ENCODE measurements around the gene REPIN1.

The REPIN1 gene

DNA sequence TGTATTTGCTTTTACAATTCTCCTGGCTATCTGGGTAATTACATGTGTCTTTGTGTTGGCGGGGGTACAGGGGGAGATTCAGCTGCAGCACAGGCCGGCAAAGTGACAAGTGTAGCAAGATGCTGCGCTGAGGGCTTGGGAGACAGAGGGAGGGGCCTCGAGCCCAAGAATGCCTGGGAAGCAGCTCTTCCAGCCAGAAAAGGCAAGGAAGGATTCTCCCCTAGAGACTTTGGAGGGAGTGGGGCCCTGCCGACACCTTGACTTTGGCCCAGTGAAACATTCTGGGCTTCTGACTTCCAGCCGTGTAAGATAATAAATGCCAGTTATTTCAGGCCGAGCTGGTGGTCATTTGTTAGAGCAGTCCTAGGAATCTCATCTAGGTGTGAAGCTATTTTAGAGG lies 7.2 kb upstream of the REPIN1 start:
- Histone ChIP-seq H3K4me2 (ENCODE audit: low read depth, low read length) (no peak overlapping the region), H3K4me3 (ENCODE audit: low read length) (no peak overlapping the region), H2AFZ (ENCODE audit: low read length) (no peak overlapping the region), H3K36me3 (replicated peaks; ENCODE audit: insufficient read depth, low read length) (no peaks in the 10 kb centered on the region), H3K27ac (ENCODE audit: low read length) (no peak overlapping the region), H3K79me2 (ENCODE audit: low read length) (no peaks in the 10 kb centered on the region), H3K9ac (ENCODE audit: low read length) (no peak overlapping the region), H3F3A (ENCODE audit: insufficient read depth, low read length) (peaks cover 23% of the 10 kb centered on the region), H3K4me1 (ENCODE audit: low read length) (peaks cover 30% of the 10 kb centered on the region), H3K9me3 (replicated peaks; ENCODE audit: insufficient read depth, low read length) (no peaks in the 10 kb centered on the region), H3K27me3 (replicated peaks; ENCODE audit: insufficient read depth, low read length) (no peaks in the 10 kb centered on the region), H4K20me1 (ENCODE audit: insufficient read depth, low read length) (no peaks in the 10 kb centered on the region), H3K9me2 (replicated peaks; ENCODE audit: insufficient read depth, low read length) (no peaks in the 10 kb centered on the region)
- TF ChIP-seq, protein P1, sequence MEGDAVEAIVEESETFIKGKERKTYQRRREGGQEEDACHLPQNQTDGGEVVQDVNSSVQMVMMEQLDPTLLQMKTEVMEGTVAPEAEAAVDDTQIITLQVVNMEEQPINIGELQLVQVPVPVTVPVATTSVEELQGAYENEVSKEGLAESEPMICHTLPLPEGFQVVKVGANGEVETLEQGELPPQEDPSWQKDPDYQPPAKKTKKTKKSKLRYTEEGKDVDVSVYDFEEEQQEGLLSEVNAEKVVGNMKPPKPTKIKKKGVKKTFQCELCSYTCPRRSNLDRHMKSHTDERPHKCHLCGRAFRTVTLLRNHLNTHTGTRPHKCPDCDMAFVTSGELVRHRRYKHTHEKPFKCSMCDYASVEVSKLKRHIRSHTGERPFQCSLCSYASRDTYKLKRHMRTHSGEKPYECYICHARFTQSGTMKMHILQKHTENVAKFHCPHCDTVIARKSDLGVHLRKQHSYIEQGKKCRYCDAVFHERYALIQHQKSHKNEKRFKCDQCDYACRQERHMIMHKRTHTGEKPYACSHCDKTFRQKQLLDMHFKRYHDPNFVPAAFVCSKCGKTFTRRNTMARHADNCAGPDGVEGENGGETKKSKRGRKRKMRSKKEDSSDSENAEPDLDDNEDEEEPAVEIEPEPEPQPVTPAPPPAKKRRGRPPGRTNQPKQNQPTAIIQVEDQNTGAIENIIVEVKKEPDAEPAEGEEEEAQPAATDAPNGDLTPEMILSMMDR (IDR thresholded peaks at IDR 0.05; ENCODE audit: low read length) = no peak
- TF ChIP-seq EZH2 (optimal IDR thresholded peaks at IDR 0.05; ENCODE audit: low read depth, low read length) (no peak), EZH2phosphoT487 (IDR thresholded peaks at IDR 0.05; ENCODE audit: low read length) (no peak)
- no peak for DNase-seq

DNA sequence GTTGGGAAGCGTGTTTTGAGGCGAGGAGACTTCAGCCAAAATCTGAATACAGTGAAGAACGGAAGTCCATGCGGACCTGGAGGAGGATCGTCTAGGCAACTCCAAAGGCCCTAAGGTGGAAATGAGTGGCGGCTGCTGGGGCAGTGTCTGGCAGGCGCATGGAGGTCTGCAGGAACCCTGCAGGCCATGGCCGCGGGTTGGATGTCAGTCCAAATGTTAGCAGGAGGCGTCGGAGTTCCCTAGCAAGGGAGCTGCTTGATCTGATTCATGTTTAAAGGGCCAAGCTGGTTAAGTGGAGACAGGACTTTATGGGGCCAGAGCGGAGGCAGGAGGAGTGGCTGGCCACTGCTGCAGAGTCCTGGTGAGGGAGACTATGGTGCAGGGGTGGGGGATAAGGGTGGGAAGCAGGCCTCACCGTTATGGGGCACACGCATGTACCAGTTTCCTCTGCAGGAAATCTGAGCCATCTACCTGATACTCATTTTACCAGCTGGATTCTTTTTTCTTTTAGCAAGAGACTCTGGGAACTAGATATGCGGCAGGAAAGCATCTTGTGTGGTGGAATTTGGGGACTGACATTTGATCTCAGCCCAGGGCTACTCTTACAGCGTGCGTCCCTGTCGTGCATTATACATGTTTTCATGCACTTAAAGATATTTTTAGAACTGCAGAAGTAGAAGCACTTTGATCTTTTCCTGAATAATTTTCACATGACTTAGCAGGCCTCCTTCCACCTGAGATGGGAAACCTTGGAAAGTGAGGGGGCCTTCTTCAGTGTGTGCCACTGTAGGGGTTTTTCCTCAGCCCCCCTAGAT lies 6.6 kb upstream of the REPIN1 start:
- Histone ChIP-seq H3K79me2 (ENCODE audit: low read length) (no peaks in the 10 kb centered on the region), H3K4me1 (ENCODE audit: low read length) (peaks cover 29% of the 10 kb centered on the region), H4K20me1 (ENCODE audit: insufficient read depth, low read length) (no peaks in the 10 kb centered on the region), H3K9me3 (replicated peaks; ENCODE audit: insufficient read depth, low read length) (no peaks in the 10 kb centered on the region), H3K4me3 (ENCODE audit: low read length) (no peak overlapping the region), H3K9ac (ENCODE audit: low read length) (no peak overlapping the region), H2AFZ (ENCODE audit: low read length) (no peak overlapping the region), H3K4me2 (ENCODE audit: low read depth, low read length) (no peak overlapping the region), H3K9me2 (replicated peaks; ENCODE audit: insufficient read depth, low read length) (no peaks in the 10 kb centered on the region), H3K27ac (ENCODE audit: low read length) (no peak overlapping the region), H3K36me3 (replicated peaks; ENCODE audit: insufficient read depth, low read length) (no peaks in the 10 kb centered on the region), H3K27me3 (replicated peaks; ENCODE audit: insufficient read depth, low read length) (no peaks in the 10 kb centered on the region), H3F3A (ENCODE audit: insufficient read depth, low read length) (peaks cover 23% of the 10 kb centered on the region)
- TF ChIP-seq EZH2phosphoT487 (IDR thresholded peaks at IDR 0.05; ENCODE audit: low read length) (no peak), EZH2 (optimal IDR thresholded peaks at IDR 0.05; ENCODE audit: low read depth, low read length) (no peak)
- TF ChIP-seq, protein P1 (IDR thresholded peaks at IDR 0.05; ENCODE audit: low read length) = no peak
- DNase-seq = no peak

DNA sequence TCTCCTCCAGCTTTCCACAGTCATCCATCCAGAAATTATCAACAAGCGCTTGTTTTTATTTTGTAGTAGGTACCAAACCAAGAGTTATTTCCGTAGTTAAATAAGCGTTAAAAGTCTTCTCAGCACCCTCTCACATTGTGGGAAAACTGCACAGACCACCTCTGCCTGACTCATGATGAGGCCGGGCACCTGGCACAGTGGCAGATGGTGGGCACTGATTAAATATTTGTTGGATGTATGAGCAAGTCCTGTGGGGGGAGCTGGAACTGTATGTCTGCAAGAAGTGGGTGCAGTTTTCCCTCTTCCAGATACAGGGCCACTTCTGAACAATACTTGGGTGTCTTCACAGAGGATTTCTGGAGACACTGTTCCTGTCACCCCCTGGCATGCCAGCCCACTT lies 5.3 kb upstream of the REPIN1 start:
- no peak overlapping the region for H3K9ac ChIP-seq (ENCODE audit: low read length)
- no peaks in the 10 kb centered on the region for H3K36me3 ChIP-seq (replicated peaks; ENCODE audit: insufficient read depth, low read length)
- no peaks in the 10 kb centered on the region for H4K20me1 ChIP-seq (ENCODE audit: insufficient read depth, low read length)
- DNase-seq = no peak
- TF ChIP-seq EZH2phosphoT487 (IDR thresholded peaks at IDR 0.05; ENCODE audit: low read length) (no peak), EZH2 (optimal IDR thresholded peaks at IDR 0.05; ENCODE audit: low read depth, low read length) (no peak)
- TF ChIP-seq, protein P1 (IDR thresholded peaks at IDR 0.05; ENCODE audit: low read length) = no peak
- H2AFZ ChIP-seq (ENCODE audit: low read length) = no peak overlapping the region
- H3K27ac ChIP-seq (ENCODE audit: low read length) = no peak overlapping the region
- H3K9me2 ChIP-seq (replicated peaks; ENCODE audit: insufficient read depth, low read length) = no peaks in the 10 kb centered on the region
- H3K27me3 ChIP-seq (replicated peaks; ENCODE audit: insufficient read depth, low read length) = no peaks in the 10 kb centered on the region
- H3F3A ChIP-seq (ENCODE audit: insufficient read depth, low read length) = peaks cover 24% of the 10 kb centered on the region
- no peak overlapping the region for H3K4me3 ChIP-seq (ENCODE audit: low read length)
- H3K4me2 ChIP-seq (ENCODE audit: low read depth, low read length) = no peak overlapping the region
- no peaks in the 10 kb centered on the region for H3K9me3 ChIP-seq (replicated peaks; ENCODE audit: insufficient read depth, low read length)
- H3K4me1 ChIP-seq (ENCODE audit: low read length) = peaks cover 26% of the 10 kb centered on the region
- no peaks in the 10 kb centered on the region for H3K79me2 ChIP-seq (ENCODE audit: low read length)

Measured in MM.1S (cell line).